Endothelial cell of umbilical vein (primary cell): ENCODE data around the gene ACBD6. TPM values are rescaled to one million over a fixed set of nuclear protein-coding genes. Genes with fewer than 3 reads are reported as not detected.
A peak's percentile ranks its signal among the peaks of the same experiment; 100 is the strongest.

ENCODE experiments used
- BruUV-seq: library from RNA; stranded (reverse); fragments of 400-500 nt; replicated peaks from 2 replicates; lab custom pipeline; 2021; lab: Mats Ljungman, UMichigan
- CTCF ChIA-PET: fragments of 300-600, 350-600 bp; sonication (Branson Sonifier 250); formaldehyde crosslinking; loops from one replicate; lab custom pipeline; 2021; ENCODE audit warnings: antibody characterized with exemption, inconsistent platforms; lab: Charles Lee
- POLR2A ChIA-PET: fragments of 300-600, 350-600 bp; sonication (Branson Sonifier 250); formaldehyde crosslinking; loops from one replicate; lab custom pipeline; 2021; ENCODE audit warnings: antibody characterized with exemption, inconsistent platforms; lab: Charles Lee
- DNase-seq: peaks from one replicate; pipeline ENCODE4 v3.0.0-alpha.2; 2011; ENCODE audit warnings: low read depth, low spot score
- FAIRE-seq: peaks from 2 replicates; lab custom pipeline; 2011; peaks lifted over from hg19 to GRCh38; lab: Jason Lieb, UNC
- H2AFZ ChIP-seq: 2 replicates; pipeline ENCODE4 v1.6.0; 2012; ENCODE audit warnings: low read depth, low read length, control low read depth, inconsistent platforms
- H3K27ac ChIP-seq: 2 replicates; pipeline ENCODE4 v1.5.1; 2011; ENCODE audit warnings: low read depth, mild to moderate bottlenecking, control low read depth, low read length, moderate library complexity; ENCODE audit not compliant: insufficient read depth
- H3K27me3 ChIP-seq, 2 experiments: 2 replicates each; pipeline versions ENCODE4 v1.6.0 to v1.6.1; 2011; ENCODE audit warnings: low read length in 2 of 2, mixed read lengths in 1 of 2; ENCODE audit not compliant: control insufficient read depth in 2 of 2, insufficient read depth in 2 of 2
- H3K36me3 ChIP-seq, 2 experiments: 2 replicates in 1 of 2; 3 replicates in 1 of 2; pipeline ENCODE4 v1.5.1; 2011; ENCODE audit warnings: low read length in 2 of 2, mild to moderate bottlenecking in 1 of 2, moderate library complexity in 1 of 2; ENCODE audit not compliant: control insufficient read depth in 2 of 2, insufficient read depth in 2 of 2; ENCODE audit errors: extremely low read depth in 1 of 2
- H3K4me1 ChIP-seq: 3 replicates; pipeline ENCODE4 v1.5.1; 2011; ENCODE audit warnings: mild to moderate bottlenecking, low read length; ENCODE audit not compliant: control insufficient read depth, insufficient read depth; ENCODE audit errors: extremely low read depth
- H3K4me2 ChIP-seq: 2 replicates; pipeline ENCODE4 v1.6.1; 2011; ENCODE audit warnings: low read length, control low read depth, mixed read lengths; ENCODE audit not compliant: insufficient read depth
- H3K4me3 ChIP-seq, 3 experiments: fragments of 200-600 bp in 1 of 3; sonication (generic), shearing (Covaris generic) in 1 of 3; replicated peaks in 1 of 3; 2 replicates each; pipeline ENCODE4 v1.5.1; 2011 to 2016; ENCODE audit warnings: control low read depth in 3 of 3, low read length in 3 of 3, mild to moderate bottlenecking in 2 of 3, inconsistent platforms in 1 of 3, low read depth in 1 of 3, moderate library complexity in 1 of 3; ENCODE audit not compliant: insufficient read depth in 1 of 3
- H3K79me2 ChIP-seq: 2 replicates; pipeline ENCODE4 v1.6.0; 2012; ENCODE audit warnings: low read length, inconsistent platforms; ENCODE audit not compliant: control insufficient read depth, insufficient read depth
- H3K9ac ChIP-seq: replicated peaks from 2 replicates; pipeline ENCODE3; 2011; ENCODE audit warnings: low read length, control low read depth; ENCODE audit not compliant: insufficient read depth; ENCODE audit errors: extremely low read depth
- H3K9me1 ChIP-seq: replicated peaks from 3 replicates; pipeline ENCODE4 v1.6.0; 2011; ENCODE audit warnings: mild to moderate bottlenecking, low read length; ENCODE audit not compliant: control insufficient read depth, insufficient read depth; ENCODE audit errors: extremely low read depth
- H3K9me3 ChIP-seq: replicated peaks from 2 replicates; pipeline ENCODE4 v1.5.1; 2012; ENCODE audit warnings: low read length, inconsistent platforms; ENCODE audit not compliant: control insufficient read depth, insufficient read depth
- H4K20me1 ChIP-seq: replicated peaks from 2 replicates; pipeline ENCODE3; 2011; ENCODE audit warnings: mild to moderate bottlenecking, low read length; ENCODE audit not compliant: control insufficient read depth, insufficient read depth; ENCODE audit errors: extremely low read depth
- EZH2 ChIP-seq: IDR thresholded peaks from 2 replicates; pipeline ENCODE4 v1.6.1; 2012; ENCODE audit warnings: borderline replicate concordance, low read depth, mild to moderate bottlenecking, moderate library complexity, low read length, inconsistent platforms; ENCODE audit not compliant: severe bottlenecking
- FOS ChIP-seq: IDR thresholded peaks from 2 replicates; pipeline ENCODE4 v1.6.1; 2011; ENCODE audit warnings: mild to moderate bottlenecking, low read length, moderate library complexity, borderline replicate concordance; ENCODE audit not compliant: insufficient read depth
- GATA2 ChIP-seq: IDR thresholded peaks from 2 replicates; pipeline ENCODE4 v1.7.0; 2011; ENCODE audit warnings: low read depth, mild to moderate bottlenecking, moderate library complexity, mixed read lengths, low read length; ENCODE audit not compliant: insufficient read length, insufficient read depth
- JUN ChIP-seq: IDR thresholded peaks from 2 replicates; pipeline ENCODE4 v1.6.1; 2011; ENCODE audit warnings: borderline replicate concordance, low read depth; ENCODE audit not compliant: insufficient read length, insufficient read depth
- MYC ChIP-seq: IDR thresholded peaks from one replicate; pipeline ENCODE4 v1.6.1; 2011; ENCODE audit warnings: mild to moderate bottlenecking, low read depth, low read length
- POLR2A ChIP-seq: IDR thresholded peaks from 2 replicates; pipeline ENCODE4 v1.6.1; 2012; ENCODE audit warnings: low read depth, mild to moderate bottlenecking, control low read depth, low read length
- POLR2AphosphoS5 ChIP-seq: IDR thresholded peaks from 2 replicates; pipeline ENCODE4 v1.6.1; 2012; ENCODE audit warnings: low read depth, mild to moderate bottlenecking, control low read depth, low read length, moderate library complexity; ENCODE audit not compliant: insufficient read depth
- dilution Hi-C: fragments of 300-500 bp; cut with MboI; formaldehyde crosslinking; loops from one replicate; pipeline ENCODE4 v1.15.0; 2019; ENCODE audit warnings: low sequenced_read_pairs; ENCODE audit not compliant: extremely low pct_ligation_motif_present
- intact Hi-C: fragments of 100-400 bp; cut with micrococcal nuclease; formaldehyde crosslinking; loops from one replicate; pipeline ENCODE4 v1.10.0; 2022
- polyA plus RNA-seq, 4 experiments: library from polyadenylated mRNA; depleted of rRNA in 3 of 4; stranded (reverse) in 3 of 4; unstranded in 1 of 4; fragments of >200 nt; gene quantifications; 2 replicates each; pipeline versions ENCODE4 v1.2.1 to v1.2.3, GENCODE V29; 2011 to 2012; ENCODE audit warnings: missing spikeins in 1 of 4
- total RNA-seq: library from RNA; stranded (reverse); gene quantifications from 2 replicates; pipeline ENCODE4 v1.2.3, GENCODE V29; 2021
- TF ChIP-seq, protein P1 (sequence below), 2 donors: IDR thresholded peaks; 1 replicate in 1 of 2; 2 replicates in 1 of 2; pipeline ENCODE4 v1.5.1; 2011; ENCODE audit warnings: low read length in 2 of 2, mild to moderate bottlenecking in 2 of 2, moderate library complexity in 2 of 2, control low read depth in 1 of 2, inconsistent platforms in 1 of 2, low read depth in 1 of 2; ENCODE audit not compliant: insufficient read depth in 1 of 2; ENCODE audit errors: extremely low read depth in 1 of 2
- TF ChIP-seq, protein P2 (sequence below): IDR thresholded peaks from 2 replicates; pipeline ENCODE4 v1.6.1; 2011; ENCODE audit not compliant: insufficient read depth, insufficient read length

ACBD6 gene
- total and polyA plus RNA-seq, 2 donors (not counting 3 experiments of a cell fraction or from before 2014, with no cell fraction given): 55.6 to 56.4 TPM

DNA sequence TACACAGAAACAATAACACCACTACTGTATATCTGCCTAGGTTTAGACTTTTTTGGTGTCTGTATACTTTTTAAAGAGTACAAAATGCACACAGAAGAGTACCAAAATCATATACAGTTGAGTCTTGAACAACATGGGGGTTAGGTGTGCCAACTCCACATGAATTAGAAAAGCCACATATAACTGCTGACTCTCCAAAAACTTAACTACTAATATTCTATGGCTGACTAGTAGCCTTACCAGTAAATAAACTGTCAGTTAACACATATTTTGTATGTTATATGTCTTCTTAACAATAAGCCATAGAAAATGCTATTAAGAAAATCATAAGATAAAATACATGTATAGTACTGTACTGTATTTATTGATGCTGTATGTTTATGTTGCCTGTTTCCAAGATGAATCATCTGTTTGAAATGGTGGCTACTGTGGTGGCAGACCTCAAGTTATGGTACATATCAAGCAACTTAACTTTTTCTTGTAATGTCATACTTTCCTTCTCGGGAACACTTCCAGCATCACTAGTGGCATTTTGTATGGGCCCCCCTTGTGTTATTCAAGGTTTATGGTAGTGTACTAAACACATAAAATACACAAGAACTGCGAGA is 201.1 kb downstream of the ACBD6 start:
- intact Hi-C loops: no loop called here
- Histone ChIP-seq H3K79me2 (no peaks in the 10 kb centered on the region), H4K20me1 (no peaks in the 10 kb centered on the region), H3K36me3 (no peaks in the 10 kb centered on the region), H3K9me3 (no peaks in the 10 kb centered on the region), H3K4me1 (no peaks in the 10 kb centered on the region), H3K27me3 (no peaks in the 10 kb centered on the region), H3K4me3 (no peak overlapping the region), H3K4me2 (no peak overlapping the region), H3K9me1 (no peaks in the 10 kb centered on the region), H2AFZ (no peak overlapping the region), H3K27ac (no peak overlapping the region), H3K9ac (no peak overlapping the region)
- TF ChIP-seq GATA2 (no peak), JUN (no peak), POLR2A (no peak), EZH2 (no peak), FOS (no peak), MYC (no peak), POLR2AphosphoS5 (no peak)
- TF ChIP-seq, protein P1, sequence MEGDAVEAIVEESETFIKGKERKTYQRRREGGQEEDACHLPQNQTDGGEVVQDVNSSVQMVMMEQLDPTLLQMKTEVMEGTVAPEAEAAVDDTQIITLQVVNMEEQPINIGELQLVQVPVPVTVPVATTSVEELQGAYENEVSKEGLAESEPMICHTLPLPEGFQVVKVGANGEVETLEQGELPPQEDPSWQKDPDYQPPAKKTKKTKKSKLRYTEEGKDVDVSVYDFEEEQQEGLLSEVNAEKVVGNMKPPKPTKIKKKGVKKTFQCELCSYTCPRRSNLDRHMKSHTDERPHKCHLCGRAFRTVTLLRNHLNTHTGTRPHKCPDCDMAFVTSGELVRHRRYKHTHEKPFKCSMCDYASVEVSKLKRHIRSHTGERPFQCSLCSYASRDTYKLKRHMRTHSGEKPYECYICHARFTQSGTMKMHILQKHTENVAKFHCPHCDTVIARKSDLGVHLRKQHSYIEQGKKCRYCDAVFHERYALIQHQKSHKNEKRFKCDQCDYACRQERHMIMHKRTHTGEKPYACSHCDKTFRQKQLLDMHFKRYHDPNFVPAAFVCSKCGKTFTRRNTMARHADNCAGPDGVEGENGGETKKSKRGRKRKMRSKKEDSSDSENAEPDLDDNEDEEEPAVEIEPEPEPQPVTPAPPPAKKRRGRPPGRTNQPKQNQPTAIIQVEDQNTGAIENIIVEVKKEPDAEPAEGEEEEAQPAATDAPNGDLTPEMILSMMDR (IDR thresholded peaks at IDR 0.05; ENCODE audit: extremely low read depth in 1 of 2, insufficient read depth in 1 of 2, low read depth in 1 of 2, low read length in 2 of 2): no peak
- TF ChIP-seq, protein P2, sequence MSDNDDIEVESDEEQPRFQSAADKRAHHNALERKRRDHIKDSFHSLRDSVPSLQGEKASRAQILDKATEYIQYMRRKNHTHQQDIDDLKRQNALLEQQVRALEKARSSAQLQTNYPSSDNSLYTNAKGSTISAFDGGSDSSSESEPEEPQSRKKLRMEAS: no peak
- ChIA-PET CTCF (no interaction called here), POLR2A (no interaction called here)
- BruUV-seq: no TSS peak
- dilution Hi-C loops: no loop called here
- peak; percentile 12 for FAIRE-seq
- DNase-seq: no peak
